Measurements from ENCODE around the gene PAXIP1. TPM values are rescaled to one million over a fixed set of nuclear protein-coding genes. Genes with fewer than 3 reads are reported as not detected.
"Not testable (repeated sequence)": the region's sequence is repeated elsewhere in the genome, so short reads cannot be mapped to it uniquely, and the experiment has no call there.

The PAXIP1 gene
- total RNA-seq, 1 donor from 2014 or later = 5.8 TPM

DNA sequence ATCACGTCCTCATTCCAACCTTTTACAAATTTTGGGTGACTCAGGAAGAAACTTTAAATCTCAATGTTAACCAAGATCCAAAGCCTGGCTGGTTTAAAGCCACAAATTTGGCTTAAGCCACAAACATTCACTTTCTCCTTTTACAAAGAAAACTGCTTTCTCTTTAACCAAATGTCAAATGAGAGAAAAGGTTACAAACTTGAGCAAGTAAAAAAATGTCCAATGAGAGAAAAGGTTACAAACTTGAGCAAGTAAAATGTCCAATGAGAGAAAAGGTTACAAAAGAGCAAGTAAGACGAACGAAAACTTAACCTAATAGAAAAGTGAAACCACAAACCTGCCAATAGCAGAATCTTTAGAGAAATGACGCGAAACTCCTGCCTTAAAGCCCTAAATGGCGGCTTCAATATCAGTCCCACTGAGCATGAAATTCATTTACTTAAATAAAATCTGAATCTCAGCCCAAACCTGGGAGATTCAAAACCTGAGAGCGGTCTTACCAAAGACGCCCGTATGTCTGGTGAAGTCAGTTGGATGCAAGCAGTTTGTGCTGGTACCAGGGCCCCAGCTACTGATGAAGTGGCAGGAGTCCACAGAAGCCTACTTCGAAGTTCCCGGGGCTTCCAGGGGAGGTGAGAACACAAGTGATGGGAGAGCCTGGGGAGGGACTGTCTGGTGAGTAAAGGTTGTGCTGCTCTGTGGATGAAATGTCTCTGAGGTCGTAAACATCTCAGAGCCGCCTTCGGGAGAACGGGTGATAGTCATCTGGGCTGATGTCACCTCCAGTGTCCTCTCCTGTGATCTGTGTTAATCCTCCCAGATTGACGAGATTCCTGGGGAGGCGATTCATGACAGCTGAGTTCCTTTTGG lies 74.6 kb downstream of the PAXIP1 start:
- no peaks in the 10 kb centered on the region for H3K9me3 ChIP-seq (replicated peaks)
- peaks cover 18% of the 10 kb centered on the region for H3K4me1 ChIP-seq
- no peaks in the 10 kb centered on the region for H3K36me3 ChIP-seq
- TF ChIP-seq, protein P1, sequence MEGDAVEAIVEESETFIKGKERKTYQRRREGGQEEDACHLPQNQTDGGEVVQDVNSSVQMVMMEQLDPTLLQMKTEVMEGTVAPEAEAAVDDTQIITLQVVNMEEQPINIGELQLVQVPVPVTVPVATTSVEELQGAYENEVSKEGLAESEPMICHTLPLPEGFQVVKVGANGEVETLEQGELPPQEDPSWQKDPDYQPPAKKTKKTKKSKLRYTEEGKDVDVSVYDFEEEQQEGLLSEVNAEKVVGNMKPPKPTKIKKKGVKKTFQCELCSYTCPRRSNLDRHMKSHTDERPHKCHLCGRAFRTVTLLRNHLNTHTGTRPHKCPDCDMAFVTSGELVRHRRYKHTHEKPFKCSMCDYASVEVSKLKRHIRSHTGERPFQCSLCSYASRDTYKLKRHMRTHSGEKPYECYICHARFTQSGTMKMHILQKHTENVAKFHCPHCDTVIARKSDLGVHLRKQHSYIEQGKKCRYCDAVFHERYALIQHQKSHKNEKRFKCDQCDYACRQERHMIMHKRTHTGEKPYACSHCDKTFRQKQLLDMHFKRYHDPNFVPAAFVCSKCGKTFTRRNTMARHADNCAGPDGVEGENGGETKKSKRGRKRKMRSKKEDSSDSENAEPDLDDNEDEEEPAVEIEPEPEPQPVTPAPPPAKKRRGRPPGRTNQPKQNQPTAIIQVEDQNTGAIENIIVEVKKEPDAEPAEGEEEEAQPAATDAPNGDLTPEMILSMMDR (IDR thresholded peaks at IDR 0.05; ENCODE audit: borderline replicate concordance) = no peak
- H3K27me3 ChIP-seq (ENCODE audit: low read depth) = no peaks in the 10 kb centered on the region
- intact Hi-C loops (cut with micrococcal nuclease) = loop anchor here (10.0 kb wide), 1 partner anchor 416 kb away; no protein-coding TSS in a partner anchor
- peak overlapping the region; percentile 72 for H3K4me3 ChIP-seq
- no peak for DNase-seq
- peak overlapping the region; percentile 85 for H3K27ac ChIP-seq (replicated peaks)

DNA sequence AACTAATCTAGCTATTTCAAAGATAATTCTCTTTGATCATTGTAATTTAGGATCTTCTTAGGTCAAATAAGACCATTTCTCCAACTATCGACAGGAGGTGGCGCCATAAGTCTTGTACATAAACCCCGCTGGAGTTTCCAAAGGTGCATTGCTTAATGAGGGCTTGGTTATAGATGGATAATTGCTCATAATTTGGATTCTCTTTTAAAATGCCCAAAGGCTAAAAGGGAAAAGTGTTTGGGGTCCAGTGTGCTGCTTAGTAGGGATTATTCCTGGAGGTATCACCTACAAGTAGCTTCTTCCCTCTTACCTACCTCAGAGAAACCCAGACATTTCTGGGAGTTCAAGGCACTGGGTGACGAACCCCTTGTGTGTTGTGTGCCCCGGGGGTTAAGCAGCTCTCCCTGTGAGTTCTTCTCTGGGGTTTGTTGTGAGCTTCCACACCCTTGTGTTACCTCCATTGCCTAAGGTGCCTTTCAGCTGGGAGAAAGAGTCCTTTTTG lies 75.2 kb downstream of the PAXIP1 start:
- Histone ChIP-seq H3K9me3 (replicated peaks) (no peaks in the 10 kb centered on the region), H3K27ac (replicated peaks) (peak overlapping the region; percentile 85), H3K4me3 (peak overlapping the region; percentile 72), H3K36me3 (no peaks in the 10 kb centered on the region), H3K27me3 (ENCODE audit: low read depth) (no peaks in the 10 kb centered on the region), H3K4me1 (peaks cover 18% of the 10 kb centered on the region)
- peak; percentile 45 for DNase-seq
- TF ChIP-seq, protein P1 (IDR thresholded peaks at IDR 0.05; ENCODE audit: borderline replicate concordance) = peak; percentile 76
- intact Hi-C loops (cut with micrococcal nuclease) = loop anchor here (10.0 kb wide), 1 partner anchor 417 kb away; no protein-coding TSS in a partner anchor

DNA sequence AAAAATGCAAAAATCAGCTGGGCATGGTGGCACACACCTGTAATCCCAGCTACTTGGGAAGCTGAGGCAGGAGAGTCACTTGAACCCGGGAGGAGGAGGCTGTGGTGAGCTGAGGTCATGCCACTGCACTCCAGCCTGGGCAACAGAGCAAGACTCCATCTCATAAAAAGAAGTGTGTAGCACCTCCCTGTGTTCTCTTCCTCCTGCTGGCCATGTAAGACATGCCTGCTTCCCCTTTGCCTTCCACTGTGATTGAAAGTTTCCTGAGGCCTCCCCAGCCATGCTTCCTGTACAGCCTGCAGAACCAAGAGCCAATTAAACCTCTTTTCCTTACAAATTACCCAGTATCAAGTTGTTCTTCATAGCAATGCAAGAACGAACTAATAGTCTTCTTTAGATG lies 80.5 kb downstream of the PAXIP1 start:
- not testable (repeated sequence) for H3K27ac ChIP-seq (replicated peaks); DNase-seq; H3K36me3 ChIP-seq; H3K27me3 ChIP-seq (ENCODE audit: low read depth); H3K9me3 ChIP-seq (replicated peaks); H3K4me1 ChIP-seq; H3K4me3 ChIP-seq
- intact Hi-C loops (cut with micrococcal nuclease) = loop anchor here (10.0 kb wide), 1 partner anchor 422 kb away; no protein-coding TSS in a partner anchor

DNA sequence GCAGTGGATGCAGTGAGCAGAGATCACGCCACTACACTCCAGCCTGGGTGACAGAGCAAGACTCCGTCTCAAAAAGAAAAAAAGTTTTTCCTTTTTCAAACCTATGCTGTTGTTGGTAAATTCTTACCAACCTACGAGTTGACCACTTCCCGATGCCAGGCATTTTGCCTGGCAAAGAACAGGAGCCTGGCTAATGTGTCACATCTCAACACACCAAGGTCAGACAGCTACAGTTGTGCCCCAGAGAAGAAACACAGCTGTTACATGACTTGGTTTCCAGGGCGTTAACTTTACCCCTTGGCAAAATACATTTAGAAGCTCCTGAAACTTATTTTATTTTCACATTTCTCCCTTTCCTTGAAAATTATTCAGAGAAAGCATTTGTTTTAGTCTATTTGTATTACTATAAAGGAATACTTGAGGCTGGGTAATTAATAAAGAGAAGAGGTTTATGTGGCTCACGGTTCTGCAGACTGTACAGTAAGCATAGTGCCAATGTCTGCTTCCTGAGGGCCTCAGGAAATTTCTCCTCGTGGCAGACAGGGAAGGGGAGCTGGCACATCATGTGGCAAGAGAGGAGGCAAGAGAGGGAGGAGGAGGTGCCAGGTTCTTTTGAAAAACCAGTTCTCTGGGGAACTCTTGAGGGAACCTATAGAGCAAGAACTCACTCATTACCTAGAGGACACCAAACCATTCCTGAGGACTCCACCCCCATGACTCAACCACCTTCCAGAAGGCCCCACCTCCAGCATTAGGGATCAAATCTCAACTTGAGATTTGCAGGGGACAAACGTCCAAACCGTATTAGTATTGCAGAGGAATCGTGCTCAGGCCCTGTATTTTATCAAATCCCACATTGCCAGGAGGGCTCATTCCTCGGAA lies 83.3 kb downstream of the PAXIP1 start:
- intact Hi-C loops (cut with micrococcal nuclease) = loop anchor here (10.0 kb wide), 1 partner anchor 425 kb away; no protein-coding TSS in a partner anchor
- no peaks in the 10 kb centered on the region for H3K9me3 ChIP-seq (replicated peaks)
- TF ChIP-seq, protein P1 (IDR thresholded peaks at IDR 0.05; ENCODE audit: borderline replicate concordance) = no peak

DNA sequence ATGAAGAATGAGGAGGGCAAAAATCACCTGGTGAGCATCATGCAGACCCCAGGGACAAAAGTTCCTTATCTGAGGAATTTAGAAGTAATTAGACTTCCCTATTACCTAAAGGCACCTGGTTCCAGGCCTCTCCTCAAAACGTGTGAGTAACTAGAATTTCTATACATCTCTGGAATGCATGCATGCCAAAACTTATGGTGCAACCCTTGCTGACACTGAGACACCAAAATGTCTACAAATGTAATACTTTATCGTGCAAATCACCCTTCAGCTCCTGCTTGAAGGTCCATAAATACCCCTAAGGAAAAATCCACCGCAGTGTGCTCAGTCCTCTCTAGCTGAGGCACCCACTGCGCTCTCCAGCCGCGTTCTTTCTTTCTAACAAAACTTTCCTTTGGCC lies 84.2 kb downstream of the PAXIP1 start:
- DNase-seq = no peak
- Histone ChIP-seq H3K27me3 (ENCODE audit: low read depth) (peaks cover 37% of the 10 kb centered on the region), H3K4me3 (no peak overlapping the region), H3K9me3 (replicated peaks) (no peaks in the 10 kb centered on the region), H3K4me1 (peaks cover 9% of the 10 kb centered on the region), H3K27ac (replicated peaks) (no peak overlapping the region), H3K36me3 (no peaks in the 10 kb centered on the region)
- intact Hi-C loops (cut with micrococcal nuclease) = no loop called here
- TF ChIP-seq, protein P1 (IDR thresholded peaks at IDR 0.05; ENCODE audit: borderline replicate concordance) = no peak

More for the DNA sequence above, 83.3 kb downstream of the PAXIP1 start:
- Histone ChIP-seq H3K4me1 (peaks cover 1% of the 10 kb centered on the region), H3K27me3 (ENCODE audit: low read depth) (peaks cover 29% of the 10 kb centered on the region), H3K4me3 (no peak overlapping the region), H3K27ac (replicated peaks) (no peak overlapping the region), H3K36me3 (no peaks in the 10 kb centered on the region)
- DNase-seq = no peak
